Peyer's patch (tissue), 4 donors: ENCODE results near the gene PRSS58.

Source experiments
- POLR2A ChIP-seq, 2 donors: fragments of 450-650 bp; IDR thresholded peaks; one replicate each; pipeline ENCODE4 v1.5.1; 2017; ENCODE audit warnings: antibody characterized with exemption in 2 of 2, mild to moderate bottlenecking in 2 of 2, moderate library complexity in 2 of 2
- TF ChIP-seq, protein P1 (sequence below), 6 experiments: fragments of 450-650 bp in 4 of 6; fragments of 200-600 bp in 2 of 6; sonication (generic) in 1 of 6; IDR thresholded peaks; one replicate each; pipeline ENCODE4 v1.5.1; 2017 to 2019; ENCODE audit warnings: antibody characterized with exemption in 6 of 6, mild to moderate bottlenecking in 3 of 6, moderate library complexity in 1 of 6

DNA sequence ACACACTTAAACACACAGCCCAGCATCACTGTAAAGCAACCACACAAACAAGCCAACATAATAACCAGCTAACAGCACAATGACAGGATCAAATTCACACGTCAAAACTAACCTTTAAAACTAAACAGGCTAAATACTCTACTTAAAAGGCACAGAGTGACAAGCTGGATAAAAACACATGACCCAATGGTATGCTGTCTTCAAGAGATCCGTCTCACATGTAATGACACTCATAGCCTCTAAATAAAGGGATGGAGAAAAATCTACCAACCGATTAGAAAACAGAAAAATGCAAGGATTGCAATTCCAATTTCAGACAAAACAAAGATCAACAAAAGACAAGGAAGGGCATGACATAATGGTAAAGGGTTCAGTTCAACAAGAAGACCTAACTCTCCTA lies 17.2 kb upstream of the PRSS58 start:
- no peak for TF ChIP-seq POLR2A (IDR thresholded peaks at IDR 0.05)
- TF ChIP-seq, protein P1, sequence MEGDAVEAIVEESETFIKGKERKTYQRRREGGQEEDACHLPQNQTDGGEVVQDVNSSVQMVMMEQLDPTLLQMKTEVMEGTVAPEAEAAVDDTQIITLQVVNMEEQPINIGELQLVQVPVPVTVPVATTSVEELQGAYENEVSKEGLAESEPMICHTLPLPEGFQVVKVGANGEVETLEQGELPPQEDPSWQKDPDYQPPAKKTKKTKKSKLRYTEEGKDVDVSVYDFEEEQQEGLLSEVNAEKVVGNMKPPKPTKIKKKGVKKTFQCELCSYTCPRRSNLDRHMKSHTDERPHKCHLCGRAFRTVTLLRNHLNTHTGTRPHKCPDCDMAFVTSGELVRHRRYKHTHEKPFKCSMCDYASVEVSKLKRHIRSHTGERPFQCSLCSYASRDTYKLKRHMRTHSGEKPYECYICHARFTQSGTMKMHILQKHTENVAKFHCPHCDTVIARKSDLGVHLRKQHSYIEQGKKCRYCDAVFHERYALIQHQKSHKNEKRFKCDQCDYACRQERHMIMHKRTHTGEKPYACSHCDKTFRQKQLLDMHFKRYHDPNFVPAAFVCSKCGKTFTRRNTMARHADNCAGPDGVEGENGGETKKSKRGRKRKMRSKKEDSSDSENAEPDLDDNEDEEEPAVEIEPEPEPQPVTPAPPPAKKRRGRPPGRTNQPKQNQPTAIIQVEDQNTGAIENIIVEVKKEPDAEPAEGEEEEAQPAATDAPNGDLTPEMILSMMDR (IDR thresholded peaks at IDR 0.05) = no peak
